ENCODE measurements around the gene FNDC3B.

The FNDC3B gene

DNA sequence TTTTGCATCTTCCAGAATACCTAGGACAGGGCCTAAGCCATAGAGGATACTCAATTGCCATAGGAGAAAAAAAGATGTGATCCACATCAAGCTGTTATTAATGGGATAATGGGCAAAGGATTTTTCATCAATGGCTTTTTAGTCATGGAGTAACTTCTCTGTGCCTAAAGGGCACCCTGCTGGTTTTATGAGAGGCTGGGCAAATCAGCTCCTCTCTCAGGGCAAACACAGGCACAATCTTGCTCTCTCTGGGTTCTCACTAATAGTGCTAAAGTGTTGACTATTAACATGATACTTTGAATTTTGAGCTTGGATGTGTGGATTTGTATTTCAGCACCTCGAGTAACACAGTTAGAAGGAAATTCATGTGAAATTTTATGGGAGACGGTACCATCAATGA is 341.3 kb downstream of the FNDC3B start:
- H3K9me3 ChIP-seq = no peaks in the 10 kb centered on the region
- H3K27me3 ChIP-seq = no peaks in the 10 kb centered on the region
- TF ChIP-seq, protein P1, sequence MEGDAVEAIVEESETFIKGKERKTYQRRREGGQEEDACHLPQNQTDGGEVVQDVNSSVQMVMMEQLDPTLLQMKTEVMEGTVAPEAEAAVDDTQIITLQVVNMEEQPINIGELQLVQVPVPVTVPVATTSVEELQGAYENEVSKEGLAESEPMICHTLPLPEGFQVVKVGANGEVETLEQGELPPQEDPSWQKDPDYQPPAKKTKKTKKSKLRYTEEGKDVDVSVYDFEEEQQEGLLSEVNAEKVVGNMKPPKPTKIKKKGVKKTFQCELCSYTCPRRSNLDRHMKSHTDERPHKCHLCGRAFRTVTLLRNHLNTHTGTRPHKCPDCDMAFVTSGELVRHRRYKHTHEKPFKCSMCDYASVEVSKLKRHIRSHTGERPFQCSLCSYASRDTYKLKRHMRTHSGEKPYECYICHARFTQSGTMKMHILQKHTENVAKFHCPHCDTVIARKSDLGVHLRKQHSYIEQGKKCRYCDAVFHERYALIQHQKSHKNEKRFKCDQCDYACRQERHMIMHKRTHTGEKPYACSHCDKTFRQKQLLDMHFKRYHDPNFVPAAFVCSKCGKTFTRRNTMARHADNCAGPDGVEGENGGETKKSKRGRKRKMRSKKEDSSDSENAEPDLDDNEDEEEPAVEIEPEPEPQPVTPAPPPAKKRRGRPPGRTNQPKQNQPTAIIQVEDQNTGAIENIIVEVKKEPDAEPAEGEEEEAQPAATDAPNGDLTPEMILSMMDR (IDR thresholded peaks at IDR 0.05) = no peak
- no peak overlapping the region for H3K4me3 ChIP-seq (ENCODE audit: low read depth in 1 of 2, low read length in 1 of 2)
- H3K4me1 ChIP-seq (ENCODE audit: control insufficient read depth in 1 of 2, insufficient read depth in 1 of 2, low read depth in 1 of 2, low read length in 1 of 2) = no peaks in the 10 kb centered on the region
- no peak overlapping the region for H3K27ac ChIP-seq
- peaks cover 60% of the 10 kb centered on the region for H3K36me3 ChIP-seq

DNA sequence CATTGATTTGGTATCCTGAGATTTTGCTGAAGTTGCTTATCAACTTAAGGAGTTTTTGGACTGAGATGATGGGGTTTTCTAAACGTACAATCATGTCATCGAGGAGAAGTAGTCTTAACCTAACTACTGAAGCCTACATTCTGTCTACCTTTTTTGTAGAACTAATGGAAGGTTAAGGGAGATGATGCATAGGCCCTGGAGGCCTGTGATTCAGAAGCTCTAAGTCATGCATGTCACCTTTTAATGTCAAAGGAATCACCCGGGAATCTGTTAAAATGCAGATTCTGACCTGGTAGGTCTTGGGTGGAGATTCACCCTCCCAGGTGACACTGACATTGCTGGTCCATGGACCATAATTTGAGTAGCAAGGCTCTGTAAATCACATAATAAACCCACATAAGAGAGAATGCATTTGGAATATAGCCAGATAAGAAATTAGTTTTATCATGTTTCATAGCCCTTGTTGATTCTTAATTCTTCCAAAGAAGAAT is 344.0 kb downstream of the FNDC3B start:
- Histone ChIP-seq H3K4me3 (ENCODE audit: low read depth in 1 of 2, low read length in 1 of 2) (no peak overlapping the region), H3K27ac (no peak overlapping the region), H3K27me3 (no peaks in the 10 kb centered on the region), H3K4me1 (ENCODE audit: control insufficient read depth in 1 of 2, insufficient read depth in 1 of 2, low read depth in 1 of 2, low read length in 1 of 2) (no peaks in the 10 kb centered on the region), H3K9me3 (no peaks in the 10 kb centered on the region), H3K36me3 (peaks cover 62% of the 10 kb centered on the region)
- TF ChIP-seq, protein P1 (IDR thresholded peaks at IDR 0.05) = no peak

DNA sequence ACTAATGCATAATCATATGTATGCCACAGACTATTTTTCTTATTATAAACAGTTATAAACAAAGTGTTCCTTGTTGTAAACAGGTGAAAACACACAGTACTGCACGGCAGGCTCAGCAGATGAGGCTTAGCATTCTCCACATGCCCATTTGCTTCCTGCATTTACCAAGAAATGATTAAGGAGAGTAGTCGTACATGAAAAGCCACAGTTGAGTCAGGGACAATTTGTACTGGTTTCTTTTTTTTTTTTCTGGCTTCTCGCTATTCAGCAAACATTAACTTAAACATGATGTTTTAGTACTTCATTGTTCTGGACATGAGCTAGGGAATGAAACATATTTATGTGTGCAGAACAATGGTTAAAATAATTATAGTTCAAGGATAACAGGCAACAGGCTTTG is 345.5 kb downstream of the FNDC3B start:
- TF ChIP-seq, protein P1 (IDR thresholded peaks at IDR 0.05) = no peak
- peaks cover 52% of the 10 kb centered on the region for H3K36me3 ChIP-seq

DNA sequence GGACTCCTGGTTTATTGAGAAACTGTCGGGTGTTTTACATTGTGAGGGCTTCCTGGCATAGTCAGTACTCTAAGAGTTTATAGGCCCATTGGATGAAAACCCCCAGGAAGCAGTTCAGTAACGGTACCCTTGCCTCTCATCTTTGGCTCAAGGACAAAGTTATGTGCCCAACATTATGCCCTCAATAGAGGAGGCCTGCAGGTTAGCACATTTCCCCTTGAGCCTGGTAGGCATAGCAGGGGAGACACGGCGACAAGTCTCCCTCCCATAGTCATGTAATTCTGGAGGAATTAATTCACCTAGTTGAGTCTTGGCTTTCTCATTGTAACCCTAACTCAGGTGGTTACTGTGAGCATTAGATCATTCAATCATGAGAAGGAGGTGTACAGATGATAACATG is 348.4 kb downstream of the FNDC3B start:
- Histone ChIP-seq H3K9me3 (no peaks in the 10 kb centered on the region), H3K27me3 (no peaks in the 10 kb centered on the region), H3K36me3 (peaks cover 34% of the 10 kb centered on the region), H3K4me3 (ENCODE audit: low read depth in 1 of 2, low read length in 1 of 2) (no peak overlapping the region), H3K4me1 (ENCODE audit: control insufficient read depth in 1 of 2, insufficient read depth in 1 of 2, low read depth in 1 of 2, low read length in 1 of 2) (peaks cover 0 to 9% of the 10 kb centered on the region in 2 experiments), H3K27ac (no peak overlapping the region)
- TF ChIP-seq, protein P1 (IDR thresholded peaks at IDR 0.05) = no peak

More for the DNA sequence above, 345.5 kb downstream of the FNDC3B start:
- H3K4me3 ChIP-seq (ENCODE audit: low read depth in 1 of 2, low read length in 1 of 2) = no peak overlapping the region
- no peaks in the 10 kb centered on the region for H3K27me3 ChIP-seq
- H3K4me1 ChIP-seq (ENCODE audit: control insufficient read depth in 1 of 2, insufficient read depth in 1 of 2, low read depth in 1 of 2, low read length in 1 of 2) = no peaks in the 10 kb centered on the region
- H3K9me3 ChIP-seq = no peaks in the 10 kb centered on the region
- no peak overlapping the region for H3K27ac ChIP-seq

DNA sequence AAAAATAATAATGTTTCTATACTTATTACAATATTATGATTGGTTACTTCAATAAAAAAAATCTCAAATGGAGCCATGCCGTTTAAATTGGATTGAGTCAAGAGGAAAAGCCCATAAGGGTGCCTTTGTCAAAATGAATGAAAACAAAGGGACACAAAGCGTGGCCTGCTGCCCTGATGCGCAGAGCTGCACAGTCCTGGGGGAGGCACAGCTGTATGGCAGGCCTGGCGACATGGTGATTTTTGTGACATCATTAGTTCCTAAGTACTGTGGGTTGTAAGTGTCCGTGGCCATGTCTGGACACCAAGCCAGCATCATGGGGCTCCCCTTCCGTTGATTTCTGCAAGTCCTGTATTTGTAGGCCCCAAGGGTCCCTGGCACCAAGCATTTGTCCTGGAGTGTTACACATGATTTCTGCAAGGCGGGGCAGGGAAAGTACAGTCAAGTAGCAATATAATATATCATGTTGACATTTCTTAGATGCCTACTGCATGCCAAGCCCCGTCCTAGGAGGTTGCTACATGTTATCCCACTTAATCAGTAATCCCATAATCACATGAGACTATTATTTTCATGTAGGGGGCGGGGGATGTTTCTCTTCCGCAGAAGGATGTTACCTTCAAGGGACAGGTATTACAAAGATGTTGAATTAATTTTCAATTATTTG is 349.2 kb downstream of the FNDC3B start:
- H3K27me3 ChIP-seq = no peaks in the 10 kb centered on the region
- H3K9me3 ChIP-seq = no peaks in the 10 kb centered on the region
- H3K4me1 ChIP-seq (ENCODE audit: control insufficient read depth in 1 of 2, insufficient read depth in 1 of 2, low read depth in 1 of 2, low read length in 1 of 2) = peaks cover 0 to 9% of the 10 kb centered on the region in 2 experiments
- H3K4me3 ChIP-seq (ENCODE audit: low read depth in 1 of 2, low read length in 1 of 2) = no peak overlapping the region
- TF ChIP-seq, protein P1 (IDR thresholded peaks at IDR 0.05) = no peak
- peaks cover 30% of the 10 kb centered on the region for H3K36me3 ChIP-seq
- H3K27ac ChIP-seq = no peak overlapping the region
